B cell (primary cell): ENCODE data around the gene SCRT2. TPM values are rescaled to one million over a fixed set of nuclear protein-coding genes. Genes with fewer than 3 reads are reported as not detected.

Experiments
- ATAC-seq: fragments of 200-7000 bp; cut with Tn5 transposase; one replicate; pipeline ENCODE4 v1.10.0; 2021; ENCODE audit warnings: low read depth, mild to moderate bottlenecking, moderate number of reproducible peaks, moderate library complexity
- CTCF ChIA-PET: fragments of 350-600 bp; sonication (Branson Sonifier 250); formaldehyde crosslinking; loops from one replicate; lab custom pipeline; 2021; ENCODE audit warnings: antibody characterized with exemption, inconsistent platforms; lab: Charles Lee
- POLR2A ChIA-PET: fragments of 350-600 bp; sonication (Branson Sonifier 250); formaldehyde crosslinking; loops from one replicate; lab custom pipeline; 2021; ENCODE audit warnings: antibody characterized with exemption; lab: Charles Lee
- DNase-seq: peaks from one replicate; pipeline ENCODE4 v3.0.0; 2013
- H2AFZ ChIP-seq: 2 replicates; pipeline ENCODE4 v1.6.1; 2012; ENCODE audit warnings: mild to moderate bottlenecking, low read depth, low read length; ENCODE audit not compliant: insufficient read depth, poor library complexity, severe bottlenecking
- H3K27ac ChIP-seq, 2 donors: 1 replicate in 1 of 2; 2 replicates in 1 of 2; pipeline ENCODE4 v1.5.1; 2012 to 2013; ENCODE audit warnings: low read length in 2 of 2, mild to moderate bottlenecking in 2 of 2, moderate library complexity in 1 of 2
- H3K27me3 ChIP-seq, 4 experiments: fragments of 200-600 bp in 1 of 4; sonication (generic) in 1 of 4; replicated peaks in 1 of 4; 1 replicate in 2 of 4; 2 replicates in 2 of 4; pipeline versions ENCODE4 v1.6.1 to v1.7.0; 2013 to 2016; ENCODE audit warnings: low read length in 3 of 4, mild to moderate bottlenecking in 2 of 4, mixed read lengths in 1 of 4, moderate library complexity in 1 of 4; ENCODE audit not compliant: insufficient read depth in 4 of 4, control insufficient read depth in 3 of 4; ENCODE audit errors: control extremely low read depth in 1 of 4
- H3K36me3 ChIP-seq, 2 experiments: replicated peaks in 1 of 2; 1 replicate in 1 of 2; 2 replicates in 1 of 2; pipeline versions ENCODE4 v1.6.1 to v1.7.1; 2013; ENCODE audit warnings: low read length in 1 of 2; ENCODE audit not compliant: insufficient read depth in 2 of 2, control insufficient read depth in 1 of 2; ENCODE audit errors: control extremely low read depth in 1 of 2, extremely low read depth in 1 of 2
- H3K4me1 ChIP-seq, 2 donors: fragments of 200-600 bp in 1 of 2; sonication (generic) in 1 of 2; 1 replicate in 1 of 2; 2 replicates in 1 of 2; pipeline versions ENCODE4 v1.5.1 to v1.6.1; 2013 to 2017; ENCODE audit warnings: low read length in 2 of 2; ENCODE audit not compliant: control insufficient read depth in 2 of 2, insufficient read depth in 2 of 2
- H3K4me2 ChIP-seq: replicated peaks from 2 replicates; pipeline ENCODE3; 2012; ENCODE audit warnings: mild to moderate bottlenecking, low read depth, low read length; ENCODE audit not compliant: poor library complexity, severe bottlenecking
- H3K4me3 ChIP-seq, 5 experiments: fragments of 200-600 bp in 1 of 5; sonication (generic) in 1 of 5; 1 replicate in 3 of 5; 2 replicates in 2 of 5; pipeline versions ENCODE4 v1.5.1 to v1.7.0; 2011 to 2016; ENCODE audit warnings: low read length in 4 of 5, mild to moderate bottlenecking in 4 of 5, low read depth in 2 of 5, control low read depth in 1 of 5, moderate library complexity in 1 of 5; ENCODE audit not compliant: insufficient read depth in 1 of 5; ENCODE audit errors: control extremely low read depth in 1 of 5, extremely low read depth in 1 of 5
- H3K79me2 ChIP-seq: fragments of 200-600 bp; sonication (generic); one replicate; pipeline ENCODE4 v1.6.0; 2016; ENCODE audit warnings: low read length; ENCODE audit not compliant: control insufficient read depth, insufficient read depth
- H3K9ac ChIP-seq: fragments of 200-600 bp; sonication (generic); 2 replicates; pipeline ENCODE4 v1.6.1; 2017; ENCODE audit warnings: mild to moderate bottlenecking, low read length, moderate library complexity
- H3K9me3 ChIP-seq, 3 donors: one replicate each; pipeline versions ENCODE4 v1.6.1 to v1.7.1; 2013; ENCODE audit warnings: low read length in 2 of 3; ENCODE audit not compliant: control insufficient read depth in 2 of 3, insufficient read depth in 1 of 3; ENCODE audit errors: control extremely low read depth in 1 of 3
- H4K20me1 ChIP-seq: 2 replicates; pipeline ENCODE4 v1.6.0; 2012; ENCODE audit warnings: mild to moderate bottlenecking, low read length; ENCODE audit not compliant: insufficient read depth, control insufficient read depth, poor library complexity, severe bottlenecking
- H3K27ac Mint-ChIP-seq: one replicate; pipeline ENCODE4 v1.8.0; 2021; ENCODE audit warnings: mixed read lengths
- H3K27me3 Mint-ChIP-seq: one replicate; pipeline ENCODE4 v1.8.0; 2021; ENCODE audit warnings: mixed read lengths
- H3K4me1 Mint-ChIP-seq: one replicate; pipeline ENCODE4 v1.8.0; 2021; ENCODE audit warnings: mixed read lengths
- H3K4me3 Mint-ChIP-seq: one replicate; pipeline ENCODE4 v1.8.0; 2021; ENCODE audit warnings: mixed read lengths
- H3K9me3 Mint-ChIP-seq: one replicate; pipeline ENCODE4 v1.8.0; 2022; ENCODE audit warnings: mixed read lengths; ENCODE audit not compliant: insufficient read depth
- EZH2 ChIP-seq: IDR thresholded peaks from 2 replicates; pipeline ENCODE4 v1.6.1; 2012; ENCODE audit warnings: borderline replicate concordance, low read depth, mild to moderate bottlenecking, moderate library complexity, low read length; ENCODE audit not compliant: insufficient read depth, poor library complexity, severe bottlenecking
- WGBS: methylation state at CpG from one replicate; pipeline ENCODE4 v1.1.5; 2013; ENCODE audit warnings: missing lambda C conversion rate; ENCODE audit not compliant: insufficient coverage; 5-methylcytosine and 5-hydroxymethylcytosine counted together
- intact Hi-C: fragments of 100-400 bp; cut with micrococcal nuclease; formaldehyde crosslinking; loops from one replicate; pipeline ENCODE4 v1.10.0; 2022
- polyA plus RNA-seq: library from polyadenylated mRNA; depleted of rRNA; stranded (reverse); fragments of >200 nt; gene quantifications from 2 replicates; pipeline ENCODE4 v1.2.3, GENCODE V29; 2012
- total RNA-seq, 2 donors: library from RNA; stranded (reverse); fragments of 120-200 nt in 1 of 2; gene quantifications; 1 replicate in 1 of 2; 2 replicates in 1 of 2; pipeline versions ENCODE4 v1.2.3 to v1.2.4, GENCODE V29; 2013 to 2022
- TF ChIP-seq, protein P1 (sequence below): fragments of 200-600 bp; IDR thresholded peaks from one replicate; pipeline ENCODE4 v1.8.0; 2022; ENCODE audit warnings: antibody characterized with exemption, mild to moderate bottlenecking

SCRT2 gene
- total and polyA plus RNA-seq, 2 donors (not counting 1 experiment from before 2014, with no cell fraction given) = not detected

DNA sequence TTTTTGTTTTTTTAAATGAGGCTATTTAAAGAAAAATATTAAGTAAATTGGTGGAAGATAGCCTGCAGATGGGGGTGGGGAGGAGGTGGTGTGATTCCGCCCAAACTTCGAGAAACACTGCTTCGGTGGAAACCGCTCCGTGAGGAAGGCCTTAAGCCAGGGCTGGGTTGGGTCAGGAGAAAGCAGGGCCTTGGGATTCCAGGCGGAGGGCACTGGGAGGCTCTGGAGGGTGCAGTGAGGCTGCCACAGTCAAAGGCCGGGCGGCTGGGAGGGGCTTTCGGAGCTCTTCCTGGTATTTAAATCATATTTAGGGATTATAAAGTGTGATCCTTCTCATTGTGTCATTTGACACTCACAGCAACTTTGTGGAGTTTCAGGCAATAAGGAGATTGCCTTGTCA is 22.2 kb upstream of the SCRT2 start:
- no peaks in the 10 kb centered on the region for H3K9me3 ChIP-seq
- no peaks in the 10 kb centered on the region for H3K4me1 Mint-ChIP-seq
- POLR2A ChIA-PET = no interaction called here

DNA sequence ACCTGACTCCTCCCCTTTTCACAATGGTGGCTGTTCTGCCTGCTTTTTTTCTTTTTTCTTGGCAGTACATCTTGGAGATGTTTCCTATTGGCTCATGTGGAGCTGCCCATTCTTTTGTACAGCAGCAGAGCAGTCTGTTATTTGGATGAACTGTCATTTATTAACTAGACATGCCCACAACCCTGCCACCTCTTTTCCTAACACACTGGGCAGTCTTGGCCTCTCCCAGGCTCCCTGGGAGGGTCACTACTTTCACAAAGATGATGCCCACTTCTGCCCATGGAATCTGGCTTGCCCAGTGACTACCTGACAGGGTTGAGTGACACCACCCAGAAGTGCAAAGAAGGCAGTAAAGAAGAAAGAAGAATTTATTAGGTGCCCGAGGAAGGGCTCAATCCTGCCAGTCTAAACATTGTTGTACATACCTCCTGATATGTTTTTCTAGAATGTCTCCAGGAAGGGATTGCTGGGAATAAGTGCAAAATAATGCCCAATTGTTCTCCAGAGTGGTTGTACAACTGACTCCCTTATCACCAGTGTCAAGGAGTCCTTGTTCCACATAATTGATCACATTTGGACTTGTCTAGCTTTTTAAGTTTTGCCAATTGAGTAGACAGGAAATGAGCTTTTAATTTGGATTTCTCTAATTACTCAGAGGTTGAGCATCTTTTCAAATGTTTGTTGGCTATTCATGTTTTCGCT is 19.7 kb upstream of the SCRT2 start:
- no peaks in the 10 kb centered on the region for H3K4me1 Mint-ChIP-seq
- ATAC-seq = no peak
- POLR2A ChIA-PET = no interaction called here
- no peaks in the 10 kb centered on the region for H3K9me3 ChIP-seq
- no peak for TF ChIP-seq EZH2
- TF ChIP-seq, protein P1, sequence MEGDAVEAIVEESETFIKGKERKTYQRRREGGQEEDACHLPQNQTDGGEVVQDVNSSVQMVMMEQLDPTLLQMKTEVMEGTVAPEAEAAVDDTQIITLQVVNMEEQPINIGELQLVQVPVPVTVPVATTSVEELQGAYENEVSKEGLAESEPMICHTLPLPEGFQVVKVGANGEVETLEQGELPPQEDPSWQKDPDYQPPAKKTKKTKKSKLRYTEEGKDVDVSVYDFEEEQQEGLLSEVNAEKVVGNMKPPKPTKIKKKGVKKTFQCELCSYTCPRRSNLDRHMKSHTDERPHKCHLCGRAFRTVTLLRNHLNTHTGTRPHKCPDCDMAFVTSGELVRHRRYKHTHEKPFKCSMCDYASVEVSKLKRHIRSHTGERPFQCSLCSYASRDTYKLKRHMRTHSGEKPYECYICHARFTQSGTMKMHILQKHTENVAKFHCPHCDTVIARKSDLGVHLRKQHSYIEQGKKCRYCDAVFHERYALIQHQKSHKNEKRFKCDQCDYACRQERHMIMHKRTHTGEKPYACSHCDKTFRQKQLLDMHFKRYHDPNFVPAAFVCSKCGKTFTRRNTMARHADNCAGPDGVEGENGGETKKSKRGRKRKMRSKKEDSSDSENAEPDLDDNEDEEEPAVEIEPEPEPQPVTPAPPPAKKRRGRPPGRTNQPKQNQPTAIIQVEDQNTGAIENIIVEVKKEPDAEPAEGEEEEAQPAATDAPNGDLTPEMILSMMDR = no peak
- intact Hi-C loops = no loop called here
- no peaks in the 10 kb centered on the region for H3K27me3 ChIP-seq
- no CpG with 5 or more reads among the region's 2 CpGs for WGBS
- H3K9ac ChIP-seq = no peak overlapping the region
- CTCF ChIA-PET = no interaction called here
- no peak for DNase-seq
- no peaks in the 10 kb centered on the region for H3K79me2 ChIP-seq
- H2AFZ ChIP-seq = no peak overlapping the region
- no peak overlapping the region for H3K4me2 ChIP-seq
- H3K9me3 Mint-ChIP-seq = no peaks in the 10 kb centered on the region
- no peaks in the 10 kb centered on the region for H4K20me1 ChIP-seq
- no peak overlapping the region for H3K4me3 Mint-ChIP-seq
- H3K36me3 ChIP-seq = no peaks in the 10 kb centered on the region
- no peak overlapping the region for H3K27ac Mint-ChIP-seq
- H3K27ac ChIP-seq = no peak overlapping the region
- H3K4me1 ChIP-seq = no peaks in the 10 kb centered on the region
- peaks cover 27% of the 10 kb centered on the region for H3K27me3 Mint-ChIP-seq
- H3K4me3 ChIP-seq = no peak overlapping the region

More for the DNA sequence above, 22.2 kb upstream of the SCRT2 start:
- no peaks in the 10 kb centered on the region for H3K4me1 ChIP-seq
- no peak for TF ChIP-seq EZH2
- ATAC-seq (no peak), DNase-seq (no peak)
- no peak overlapping the region for H3K27ac ChIP-seq
- Mint-ChIP-seq H3K4me3 (no peak overlapping the region), H3K27me3 (peaks cover 17% of the 10 kb centered on the region), H3K27ac (no peak overlapping the region), H3K9me3 (no peaks in the 10 kb centered on the region)
- H3K9ac ChIP-seq = no peak overlapping the region
- no peaks in the 10 kb centered on the region for H4K20me1 ChIP-seq
- WGBS = 100% methylated on average over 8 of the region's 9 CpGs
- CTCF ChIA-PET = no interaction called here
- no peak overlapping the region for H3K4me3 ChIP-seq
- intact Hi-C loops = no loop called here
- no peaks in the 10 kb centered on the region for H3K27me3 ChIP-seq
- H3K36me3 ChIP-seq = no peaks in the 10 kb centered on the region
- no peak overlapping the region for H2AFZ ChIP-seq
- no peaks in the 10 kb centered on the region for H3K79me2 ChIP-seq
- H3K4me2 ChIP-seq = no peak overlapping the region
